Cardiac septum (tissue), 1 donor: Measurements from ENCODE around the gene SRPX. TPM values are rescaled to one million over a fixed set of nuclear protein-coding genes. Genes with fewer than 3 reads are reported as not detected.
A peak's percentile ranks its signal among the peaks of the same experiment; 100 is the strongest.

Experiments used
- DNase-seq: peaks from one replicate; pipeline ENCODE4 v3.0.0-alpha.2; 2020; ENCODE audit warnings: low spot score
- intact Hi-C: fragments of 100-400 bp; cut with DNase I; formaldehyde crosslinking; loops from one replicate; pipeline ENCODE4 v1.14.0; 2022
- long read RNA-seq: library from polyadenylated mRNA; unstranded; transcript quantifications from one replicate; pipeline ENCODE4 v2.0.0, GENCODE V29; 2021
- total RNA-seq: library from RNA; stranded (reverse); fragmentation: NEBNext Ultra II Directional; extraction: Animal tissue kit (Norgen Biotek cat#: 25700); gene quantifications from one replicate; pipeline ENCODE4 v1.2.1, GENCODE V29; 2021
- donor health status: DM: no; HTN: no; CAD: no.

SRPX gene
- 57.3 TPM for total RNA-seq
- long read RNA-seq, transcript SRPX-201 (10 exons, 1,874 nt), result major isoform, 130 of 162 reads
- long read RNA-seq, transcript SRPX-206 (9 exons, 1,842 nt), result minor isoform, 9 of 162 reads
- long read RNA-seq, transcript SRPX-205 (9 exons, 1,780 nt), result minor isoform, 5 of 162 reads
- long read RNA-seq, partial matches to known transcripts, result 6 of 162 reads
- long read RNA-seq, other reads (novel, unspliced or antisense), result 12 of 162 reads

DNA sequence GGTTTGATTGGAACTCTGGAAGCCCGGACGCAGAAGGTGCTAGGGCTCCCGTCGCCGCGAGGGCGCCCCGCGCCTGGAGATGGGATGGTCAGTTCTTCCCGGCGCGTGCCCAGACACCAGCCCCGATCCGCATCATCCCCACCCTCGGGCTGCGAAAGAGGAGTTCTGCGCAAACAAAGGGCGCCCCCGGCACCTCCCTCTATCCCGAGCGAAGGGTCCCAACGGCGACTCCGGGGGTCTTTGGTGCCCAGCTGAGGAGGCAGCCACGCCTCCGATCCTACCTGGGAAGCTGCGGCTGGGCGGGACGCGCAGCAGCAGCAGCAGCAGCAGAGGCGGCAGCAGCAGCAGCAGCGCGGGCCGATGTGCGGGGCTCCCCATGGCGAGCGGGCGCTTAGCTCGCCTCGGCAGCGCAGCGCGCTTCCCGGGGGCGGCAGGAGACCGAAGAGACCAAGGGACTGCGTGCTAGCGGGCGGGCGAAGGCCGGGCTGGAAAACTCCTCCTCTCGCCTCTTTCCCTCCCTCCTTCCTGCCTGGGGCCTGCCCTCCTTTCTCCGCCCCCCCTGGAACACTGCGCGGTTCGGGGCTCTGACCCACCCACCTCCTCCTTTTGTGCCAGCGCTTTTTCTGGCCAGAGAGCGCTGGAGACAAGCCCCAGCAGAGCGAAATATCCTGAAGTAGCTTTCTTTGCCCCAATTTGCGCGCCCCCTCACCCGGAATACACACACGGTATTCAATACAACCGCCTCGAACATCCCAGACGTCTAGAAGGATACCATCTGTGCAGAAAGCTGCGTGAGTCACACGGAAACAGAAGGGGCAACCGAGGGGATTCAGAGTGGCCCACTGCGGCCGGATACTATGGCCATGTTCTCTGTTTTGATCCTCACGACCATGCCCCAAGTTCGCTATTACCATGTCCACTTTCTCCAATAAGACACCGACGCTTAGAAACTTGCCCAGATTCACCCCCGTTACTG lies at the start of gene SRPX:
Gene SRPX (minus strand): TSS at position 457 of the 976 bp plus-strand sequence. CDS start 79 bp downstream, at position 378.
- intact Hi-C loops, result no loop called here
- peak; percentile 81 for DNase-seq

DNA sequence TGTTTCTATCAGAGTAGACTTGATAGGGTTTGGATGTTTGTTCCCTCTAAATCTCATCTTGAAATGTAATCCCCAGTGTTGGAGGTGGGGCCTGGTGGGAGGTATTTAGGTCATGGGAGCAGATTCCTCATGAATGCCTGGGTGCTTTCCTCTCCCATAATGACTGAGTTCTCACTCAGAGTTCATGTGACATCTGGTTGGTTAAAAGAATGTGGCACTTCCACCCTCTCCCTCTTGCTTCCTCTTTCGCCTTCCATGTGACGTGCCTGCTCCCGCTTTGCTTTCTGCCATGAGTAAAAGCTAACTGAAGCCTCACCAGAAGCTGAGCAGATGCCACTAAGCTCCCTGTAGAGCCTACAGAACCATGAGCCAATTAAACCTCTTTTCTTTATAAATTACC lies 47.3 kb upstream of the SRPX start:
- DNase-seq, result no peak
- intact Hi-C loops, result no loop called here

GRCh38 chrX:38262715-38263620 lies 42.3 kb upstream of the SRPX start:
- DNase-seq, result no peak
- intact Hi-C loops, result no loop called here

GRCh38 chrX:38260231-38260630 lies 39.6 kb upstream of the SRPX start:
- intact Hi-C loops, result no loop called here
- no peak for DNase-seq

GRCh38 chrX:38256019-38256418 lies 35.3 kb upstream of the SRPX start:
- no peak for DNase-seq
- intact Hi-C loops, result no loop called here

GRCh38 chrX:38249965-38250364 lies 29.3 kb upstream of the SRPX start:
- intact Hi-C loops, result no loop called here
- DNase-seq, result no peak

- no peak for DNase-seq
- intact Hi-C loops, result no loop called here
Observed at GRCh38 chrX:38247051-38247450, 26.4 kb upstream of the SRPX start.

- intact Hi-C loops, result no loop called here
- DNase-seq, result no peak
Observed at GRCh38 chrX:38240541-38240940, 19.9 kb upstream of the SRPX start.

- intact Hi-C loops, result no loop called here
- no peak for DNase-seq
Observed at GRCh38 chrX:38236901-38237615, 16.4 kb upstream of the SRPX start.

DNA sequence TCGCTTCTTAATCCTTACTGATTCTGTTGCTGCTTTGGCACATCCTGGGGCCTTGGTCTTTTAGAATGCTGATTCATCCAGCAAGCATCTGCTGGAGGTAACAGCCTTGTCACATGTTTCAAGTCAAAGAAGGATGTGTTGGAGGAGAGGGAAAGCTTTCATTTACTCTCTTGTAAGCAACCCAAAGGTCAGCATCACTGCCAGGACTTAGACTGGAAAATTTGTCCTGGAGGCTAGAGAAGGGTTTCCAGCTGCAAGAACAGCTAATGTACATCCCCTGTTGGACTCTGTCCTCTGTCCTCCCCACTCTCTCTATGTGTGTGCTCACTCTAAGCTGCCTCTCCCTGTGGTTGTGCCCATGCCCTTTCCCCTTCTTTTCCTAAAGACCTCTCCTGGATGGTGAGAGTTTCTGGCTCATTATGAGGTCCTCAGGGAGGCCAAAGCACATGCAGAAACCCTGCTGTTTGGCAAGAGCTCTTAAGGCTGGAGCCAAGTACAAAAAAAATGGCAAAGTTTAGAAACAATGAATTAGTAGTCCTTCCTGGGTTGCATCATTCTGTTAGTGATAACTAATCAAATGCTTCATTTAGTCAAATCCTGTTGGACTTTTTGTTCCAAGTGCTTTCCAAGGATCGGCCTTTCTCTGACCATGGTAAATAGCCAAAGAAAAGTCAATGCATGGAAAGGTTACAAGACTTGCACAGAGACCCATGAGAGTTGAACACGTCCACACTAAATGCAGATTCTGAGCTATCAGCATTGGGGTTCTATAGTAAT lies 13.4 kb upstream of the SRPX start:
- intact Hi-C loops, result no loop called here
- no peak for DNase-seq

DNA sequence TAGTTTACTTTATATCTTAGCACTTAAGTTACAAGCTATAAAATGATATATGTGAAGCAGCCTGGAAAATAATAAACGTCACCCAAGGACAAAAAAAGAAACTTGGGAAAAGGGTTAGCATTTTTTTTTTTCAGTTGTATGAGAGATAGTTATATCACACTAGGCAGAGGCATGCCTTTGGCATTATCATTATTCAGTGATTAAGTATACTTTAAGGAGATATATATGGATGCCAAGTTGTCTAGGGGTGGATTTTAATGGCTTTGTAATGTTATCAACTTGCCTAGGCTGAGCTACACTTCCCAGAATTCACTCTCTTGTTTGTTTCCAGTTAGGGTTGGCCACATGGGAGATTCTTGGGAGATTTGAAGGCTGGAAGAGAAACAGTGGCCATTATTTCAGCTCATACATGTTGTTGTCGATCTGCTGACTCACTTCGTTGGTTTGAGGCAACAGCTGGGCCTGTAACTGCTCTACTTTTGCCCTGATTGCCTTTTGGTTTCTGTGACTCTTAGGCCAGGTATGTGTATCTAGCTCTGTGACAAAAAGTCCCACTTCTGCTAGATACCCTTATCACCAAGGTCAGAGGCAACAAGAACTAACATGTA lies 11.5 kb upstream of the SRPX start:
- no peak for DNase-seq
- intact Hi-C loops, result no loop called here

GRCh38 chrX:38225093-38225492 lies 4.4 kb upstream of the SRPX start:
- no peak for DNase-seq
- intact Hi-C loops, result no loop called here

GRCh38 chrX:38224160-38224559 lies 3.5 kb upstream of the SRPX start:
- intact Hi-C loops, result no loop called here
- DNase-seq, result no peak

DNA sequence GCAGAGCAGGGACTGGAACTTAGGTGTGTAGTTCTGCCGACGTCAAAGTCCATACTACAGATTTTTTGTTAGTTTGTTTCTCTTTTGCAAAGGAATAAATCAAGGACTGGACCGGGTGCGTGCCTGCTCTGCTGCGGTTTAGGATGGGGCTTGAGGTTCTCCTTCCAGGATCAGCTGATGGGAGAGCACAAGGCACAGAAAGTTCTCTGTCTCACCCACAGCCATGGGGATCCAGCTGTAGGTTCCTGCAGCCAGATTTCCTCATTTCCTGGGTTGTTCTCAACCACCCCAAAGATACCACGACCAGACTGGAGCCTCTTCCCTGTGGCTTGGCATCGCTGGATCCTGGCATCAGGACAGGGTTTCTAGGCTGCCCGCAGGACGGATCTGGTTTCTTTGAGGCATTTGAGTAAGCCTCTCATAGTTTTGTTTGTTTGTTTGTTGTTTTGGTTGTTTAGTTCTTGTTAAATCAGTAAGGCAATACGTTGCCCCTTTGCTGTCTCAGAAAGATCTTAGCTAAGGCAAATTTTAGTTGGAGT lies 789 bp upstream of the SRPX start:
- DNase-seq, result no peak
- intact Hi-C loops, result no loop called here

- intact Hi-C loops, result no loop called here
- no peak for DNase-seq
Observed at GRCh38 chrX:38220024-38220414, 652 bp downstream of the SRPX start.

- intact Hi-C loops, result no loop called here
- no peak for DNase-seq
Observed at GRCh38 chrX:38216642-38217041, 4.0 kb downstream of the SRPX start.

- DNase-seq, result no peak
- intact Hi-C loops, result no loop called here
Observed at GRCh38 chrX:38214551-38215531, 5.8 kb downstream of the SRPX start.
